ENCODE data around the gene LPIN2. TPM values are rescaled to one million over a fixed set of nuclear protein-coding genes. Genes with fewer than 3 reads are reported as not detected.

The LPIN2 gene
- total RNA-seq, 1 experiment from 2014 or later: 15.7 TPM

- Mint-ChIP-seq H3K27me3 (ENCODE audit: unreplicated experiment) (no peaks in the 10 kb centered on the region), H3K27ac (ENCODE audit: unreplicated experiment) (no peak overlapping the region), H3K9me3 (ENCODE audit: low read depth, unreplicated experiment) (no peaks in the 10 kb centered on the region), H3K36me3 (ENCODE audit: insufficient read depth, unreplicated experiment) (no peaks in the 10 kb centered on the region), H3K4me3 (ENCODE audit: low read depth, unreplicated experiment) (no peak overlapping the region), H3K4me1 (ENCODE audit: low read depth, unreplicated experiment) (peaks cover 42% of the 10 kb centered on the region)
- CTCF ChIA-PET: no interaction called here
- TF ChIP-seq, protein P1, sequence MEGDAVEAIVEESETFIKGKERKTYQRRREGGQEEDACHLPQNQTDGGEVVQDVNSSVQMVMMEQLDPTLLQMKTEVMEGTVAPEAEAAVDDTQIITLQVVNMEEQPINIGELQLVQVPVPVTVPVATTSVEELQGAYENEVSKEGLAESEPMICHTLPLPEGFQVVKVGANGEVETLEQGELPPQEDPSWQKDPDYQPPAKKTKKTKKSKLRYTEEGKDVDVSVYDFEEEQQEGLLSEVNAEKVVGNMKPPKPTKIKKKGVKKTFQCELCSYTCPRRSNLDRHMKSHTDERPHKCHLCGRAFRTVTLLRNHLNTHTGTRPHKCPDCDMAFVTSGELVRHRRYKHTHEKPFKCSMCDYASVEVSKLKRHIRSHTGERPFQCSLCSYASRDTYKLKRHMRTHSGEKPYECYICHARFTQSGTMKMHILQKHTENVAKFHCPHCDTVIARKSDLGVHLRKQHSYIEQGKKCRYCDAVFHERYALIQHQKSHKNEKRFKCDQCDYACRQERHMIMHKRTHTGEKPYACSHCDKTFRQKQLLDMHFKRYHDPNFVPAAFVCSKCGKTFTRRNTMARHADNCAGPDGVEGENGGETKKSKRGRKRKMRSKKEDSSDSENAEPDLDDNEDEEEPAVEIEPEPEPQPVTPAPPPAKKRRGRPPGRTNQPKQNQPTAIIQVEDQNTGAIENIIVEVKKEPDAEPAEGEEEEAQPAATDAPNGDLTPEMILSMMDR (IDR thresholded peaks at IDR 0.05; ENCODE audit: unreplicated experiment): no peak
- BruUV-seq (replicated peaks): no TSS peak
- DNase-seq: no peak
- intact Hi-C loops (cut with micrococcal nuclease; ENCODE audit: unreplicated experiment): no loop called here
Measured at GRCh38 chr18:3042379-3042778, 29.4 kb upstream of the LPIN2 start.

DNA sequence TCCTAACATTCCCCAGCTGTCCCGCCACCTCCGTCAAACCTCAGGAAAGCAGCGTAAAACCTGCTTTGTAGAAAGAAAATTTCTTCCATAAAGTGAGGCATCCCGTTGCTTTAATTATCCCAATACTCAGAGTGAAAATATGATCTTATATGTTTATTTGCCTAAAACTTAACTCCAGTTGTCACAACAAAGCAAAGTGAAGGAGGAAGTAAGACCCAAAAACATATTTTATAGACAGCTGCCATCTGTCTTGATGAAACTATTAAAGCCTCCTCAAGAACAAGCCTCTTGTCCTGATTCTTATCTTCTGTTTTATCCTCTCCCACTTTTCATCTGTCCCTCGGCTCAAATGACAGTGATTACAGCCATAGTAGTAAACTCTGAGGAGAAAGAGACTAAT lies 28.9 kb upstream of the LPIN2 start:
- no peaks in the 10 kb centered on the region for H3K27me3 Mint-ChIP-seq (ENCODE audit: unreplicated experiment)
- no peak overlapping the region for H3K27ac Mint-ChIP-seq (ENCODE audit: unreplicated experiment)
- no peak for DNase-seq
- H3K36me3 Mint-ChIP-seq (ENCODE audit: insufficient read depth, unreplicated experiment): no peaks in the 10 kb centered on the region
- no peaks in the 10 kb centered on the region for H3K9me3 Mint-ChIP-seq (ENCODE audit: low read depth, unreplicated experiment)
- CTCF ChIA-PET: no interaction called here
- BruUV-seq (replicated peaks): no TSS peak
- peaks cover 42% of the 10 kb centered on the region for H3K4me1 Mint-ChIP-seq (ENCODE audit: low read depth, unreplicated experiment)
- TF ChIP-seq, protein P1 (IDR thresholded peaks at IDR 0.05; ENCODE audit: unreplicated experiment): no peak
- no peak overlapping the region for H3K4me3 Mint-ChIP-seq (ENCODE audit: low read depth, unreplicated experiment)
- intact Hi-C loops (cut with micrococcal nuclease; ENCODE audit: unreplicated experiment): no loop called here

DNA sequence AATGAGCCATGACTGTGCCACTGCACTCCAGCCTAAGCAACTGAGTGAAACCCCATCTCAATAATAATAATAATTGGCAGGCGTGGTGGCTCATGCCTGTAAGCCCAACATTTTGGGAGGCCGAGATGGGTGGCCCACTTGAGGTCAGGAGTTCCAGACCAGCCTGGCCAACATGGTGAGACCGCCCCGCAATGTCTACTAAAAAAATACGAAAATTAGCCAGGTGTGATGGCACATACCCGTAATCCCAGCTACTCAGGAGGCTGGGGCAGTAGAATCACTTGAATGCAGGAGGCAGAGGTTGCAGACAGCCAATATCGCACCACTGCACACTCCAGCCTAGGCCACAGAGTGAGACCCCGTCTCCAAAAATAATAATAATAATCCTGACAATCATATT lies 27.9 kb upstream of the LPIN2 start:
- BruUV-seq (replicated peaks): no TSS peak
- Mint-ChIP-seq H3K9me3 (ENCODE audit: low read depth, unreplicated experiment) (no peaks in the 10 kb centered on the region), H3K27me3 (ENCODE audit: unreplicated experiment) (no peaks in the 10 kb centered on the region), H3K27ac (ENCODE audit: unreplicated experiment) (no peak overlapping the region), H3K36me3 (ENCODE audit: insufficient read depth, unreplicated experiment) (no peaks in the 10 kb centered on the region), H3K4me3 (ENCODE audit: low read depth, unreplicated experiment) (no peak overlapping the region), H3K4me1 (ENCODE audit: low read depth, unreplicated experiment) (peaks cover 35% of the 10 kb centered on the region)
- CTCF ChIA-PET: no interaction called here
- DNase-seq: no peak
- intact Hi-C loops (cut with micrococcal nuclease; ENCODE audit: unreplicated experiment): no loop called here
- TF ChIP-seq, protein P1 (IDR thresholded peaks at IDR 0.05; ENCODE audit: unreplicated experiment): no peak

DNA sequence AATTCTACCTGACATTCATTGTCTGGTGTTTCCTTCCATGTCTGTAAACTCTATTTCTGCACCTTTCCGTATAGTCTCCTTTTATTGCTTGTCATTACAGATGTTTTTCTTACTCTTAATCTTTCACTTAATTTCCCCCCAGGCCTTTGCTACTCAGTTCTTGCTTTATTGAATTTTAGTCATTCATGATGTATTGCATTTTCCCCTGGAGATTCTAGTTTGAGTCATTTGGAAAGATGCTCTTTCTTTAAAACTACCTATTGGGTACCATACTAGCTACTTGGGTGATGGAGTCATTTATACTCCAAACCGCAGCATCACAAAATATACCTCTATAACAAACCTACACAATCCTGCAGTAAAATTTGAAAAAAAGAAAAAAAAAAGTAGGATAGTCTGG lies 27.2 kb upstream of the LPIN2 start:
- H3K27ac Mint-ChIP-seq (ENCODE audit: unreplicated experiment): no peak overlapping the region
- peaks cover 28% of the 10 kb centered on the region for H3K4me1 Mint-ChIP-seq (ENCODE audit: low read depth, unreplicated experiment)

More for the DNA sequence above, 27.2 kb upstream of the LPIN2 start:
- Mint-ChIP-seq H3K4me3 (ENCODE audit: low read depth, unreplicated experiment) (no peak overlapping the region), H3K9me3 (ENCODE audit: low read depth, unreplicated experiment) (no peaks in the 10 kb centered on the region), H3K27me3 (ENCODE audit: unreplicated experiment) (no peaks in the 10 kb centered on the region), H3K36me3 (ENCODE audit: insufficient read depth, unreplicated experiment) (no peaks in the 10 kb centered on the region)
- BruUV-seq (replicated peaks): no TSS peak
- DNase-seq: no peak
- TF ChIP-seq, protein P1 (IDR thresholded peaks at IDR 0.05; ENCODE audit: unreplicated experiment): no peak
- intact Hi-C loops (cut with micrococcal nuclease; ENCODE audit: unreplicated experiment): no loop called here
- CTCF ChIA-PET: no interaction called here
